CD4-positive, alpha-beta T cell treated with Interleukin-15 for 4 hours (primary cell): ENCODE results near the gene TBX3.

Experiments
- DNase-seq: peaks from one replicate; pipeline ENCODE4 v3.0.0-alpha.2; 2020; ENCODE audit warnings: low spot score

TBX3 gene

DNA sequence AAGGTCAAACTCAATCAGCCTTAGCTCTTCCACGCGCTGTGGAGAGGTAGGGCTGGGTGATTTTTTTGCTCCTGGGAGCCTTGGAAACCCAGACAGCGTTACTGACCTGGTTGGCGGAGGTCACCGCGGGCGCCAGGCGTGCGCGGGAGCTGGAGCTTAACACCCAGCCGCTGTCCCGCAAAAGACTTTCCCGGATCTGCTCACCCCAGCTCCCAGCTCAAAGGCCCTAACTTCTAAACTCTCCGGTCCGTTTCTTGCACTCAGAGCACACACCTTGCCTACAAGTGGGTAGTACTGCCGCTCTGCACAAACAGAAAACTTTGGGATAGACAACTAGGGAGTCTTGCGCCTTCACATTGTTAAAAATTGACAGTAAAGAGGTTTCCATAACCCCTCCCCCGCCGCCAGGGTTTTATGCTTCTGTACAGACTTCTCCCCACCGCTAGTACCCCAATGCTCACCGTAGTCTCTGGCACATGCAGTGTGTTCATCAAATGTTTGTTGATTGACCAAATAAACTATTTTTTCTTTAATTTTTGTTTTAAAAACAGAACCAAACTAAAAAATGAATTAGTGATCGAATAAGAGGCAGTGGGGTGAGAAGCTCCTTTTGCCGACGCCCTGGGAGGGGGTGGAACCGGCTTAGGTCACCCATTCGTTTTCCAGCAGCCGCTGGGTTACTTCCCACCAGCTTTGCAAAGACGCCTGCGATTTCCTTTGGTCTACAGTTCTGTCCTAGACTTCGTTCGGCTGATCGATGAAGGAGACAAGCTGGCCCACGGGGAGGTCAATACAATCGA lies 12.7 kb upstream of the TBX3 start:
- no peak for DNase-seq

DNA sequence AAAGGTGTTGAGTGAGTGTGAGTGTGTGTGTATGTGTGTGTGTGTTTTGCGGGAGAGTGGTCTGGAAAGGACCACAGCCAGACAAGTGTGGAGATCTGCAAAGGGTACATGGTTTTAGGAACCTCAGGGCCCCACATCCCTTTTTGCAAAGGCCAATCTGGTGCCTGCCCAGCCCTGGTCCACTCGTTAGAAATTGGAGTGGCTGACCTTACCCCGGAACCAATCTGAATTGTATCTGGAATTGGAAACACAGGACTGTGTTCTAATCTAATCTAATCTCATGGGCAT lies 11.3 kb upstream of the TBX3 start:
- no peak for DNase-seq

DNA sequence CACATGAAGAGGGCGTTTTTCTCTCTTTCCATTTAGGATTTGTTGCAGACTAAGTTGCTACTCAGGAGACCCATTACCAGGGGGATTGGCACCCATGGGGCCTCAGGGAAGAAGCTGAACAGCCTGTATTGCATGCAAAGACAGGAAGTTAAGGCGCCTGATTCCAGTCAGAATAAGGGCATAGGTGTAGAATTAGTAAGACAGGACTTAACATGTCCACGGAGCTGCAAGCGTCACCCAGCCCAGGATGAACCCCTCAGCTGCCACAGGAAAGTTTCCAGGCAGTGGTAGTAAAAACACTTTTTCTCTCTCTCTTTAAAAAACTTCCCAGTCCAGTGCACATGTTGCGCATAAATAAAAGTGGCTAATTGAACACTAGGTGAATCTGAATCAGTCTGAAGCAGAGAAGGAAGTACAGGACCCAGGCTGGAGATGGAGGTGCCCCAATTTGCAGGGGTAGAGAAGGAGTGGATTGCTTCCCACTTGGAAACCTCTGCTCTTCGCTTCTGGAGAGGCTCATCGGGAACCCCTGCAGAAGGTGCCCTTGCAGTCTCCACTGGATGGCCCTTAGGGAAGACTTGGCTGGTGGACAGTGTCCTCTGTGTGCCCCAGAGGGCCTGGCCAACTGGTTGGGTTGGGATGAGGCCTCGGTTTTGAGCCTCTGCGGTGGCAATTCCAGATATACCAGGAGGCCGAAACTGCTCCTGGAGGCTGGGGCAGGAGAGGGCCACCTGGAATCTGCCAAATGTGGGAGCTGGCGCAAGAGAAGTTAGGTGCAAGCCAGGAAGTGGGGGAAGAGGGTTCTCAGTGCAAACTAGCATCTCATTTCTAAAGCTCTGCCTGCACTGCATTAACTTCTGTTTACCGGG lies 10.7 kb upstream of the TBX3 start:
- no peak for DNase-seq

DNA sequence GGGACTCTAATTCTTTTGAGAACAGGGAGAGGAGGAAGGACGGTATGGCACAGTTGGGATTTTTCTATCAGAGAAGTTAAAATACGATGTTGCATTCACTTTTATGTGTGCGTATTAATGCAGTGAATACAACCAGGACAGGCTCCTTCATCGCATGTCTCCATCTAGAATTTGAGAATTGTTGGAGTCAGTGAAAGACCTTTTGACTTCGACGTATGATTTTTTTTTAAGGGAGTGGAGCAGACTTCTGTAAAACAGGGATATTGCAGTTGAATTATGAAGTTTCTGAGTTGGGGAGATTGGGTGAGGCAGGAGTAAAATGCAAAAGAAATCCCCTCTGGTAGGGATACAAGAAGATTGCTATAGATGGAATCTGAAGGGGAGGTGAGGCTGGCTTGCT lies 9.6 kb upstream of the TBX3 start:
- no peak for DNase-seq

DNA sequence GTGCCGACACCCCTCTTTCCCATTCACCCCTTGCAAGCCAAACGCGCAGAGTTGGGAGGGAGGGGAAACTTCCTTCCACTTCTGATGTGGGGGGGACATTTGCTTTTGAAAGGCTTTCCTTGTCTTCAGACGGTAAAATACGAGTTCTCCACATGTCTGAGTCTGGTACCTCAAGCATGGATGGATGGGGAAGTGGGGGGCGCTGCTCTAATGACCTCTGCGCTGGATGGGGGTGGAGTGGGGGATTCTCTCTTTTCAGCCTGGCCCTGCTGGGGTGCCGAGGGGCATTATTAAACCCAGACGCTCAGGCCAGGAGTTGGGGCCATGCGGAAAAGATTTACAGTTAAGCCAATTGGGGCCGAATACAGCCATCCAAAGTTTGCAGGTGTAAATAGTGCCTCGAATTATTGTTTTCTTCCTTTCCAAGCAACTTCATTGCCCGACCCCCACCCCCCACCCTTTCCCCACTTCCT lies 9.1 kb upstream of the TBX3 start:
- DNase-seq, result no peak

DNA sequence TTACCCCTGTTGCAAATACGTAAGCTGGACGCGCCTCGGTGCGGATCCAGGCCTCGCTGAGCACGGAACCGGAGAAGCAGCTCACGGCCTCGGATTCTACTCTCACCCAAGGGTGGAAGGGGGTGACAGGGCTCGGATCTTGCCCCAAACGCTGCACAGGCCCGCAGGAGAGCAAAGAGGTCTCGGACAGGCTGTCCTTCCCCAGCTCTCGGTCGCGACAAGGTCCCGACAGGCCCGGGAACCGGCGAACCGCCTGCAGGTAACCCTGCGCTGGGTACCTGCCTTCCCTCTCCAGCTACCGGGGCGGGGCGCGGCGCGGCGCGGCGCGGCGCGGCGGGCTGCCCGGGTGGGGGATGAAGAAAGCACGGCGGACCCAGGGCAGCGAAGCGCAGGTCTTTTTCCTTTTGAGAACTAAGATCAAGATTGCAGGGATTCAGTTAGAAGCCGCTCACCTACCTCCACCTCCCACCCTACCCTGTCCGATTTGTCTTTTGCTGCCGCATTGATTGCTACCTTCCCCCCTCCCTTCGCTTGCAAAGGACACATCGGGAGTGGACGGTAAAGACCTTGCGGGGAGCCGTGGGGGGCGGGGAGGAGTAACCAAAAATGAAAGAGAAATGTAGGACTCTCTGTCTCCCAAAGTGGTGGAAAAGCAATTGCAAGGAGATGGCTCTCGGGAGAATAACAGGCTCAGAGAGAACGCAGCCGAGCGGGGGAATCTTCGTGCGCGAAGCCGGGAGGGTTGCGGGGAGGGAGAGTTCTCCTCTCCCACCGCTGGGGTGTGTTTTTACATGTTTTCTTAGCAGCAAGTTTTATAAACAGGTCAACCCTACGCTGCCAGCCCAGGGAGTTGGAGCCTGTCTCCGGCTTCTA lies 8.4 kb upstream of the TBX3 start:
- no peak for DNase-seq

DNA sequence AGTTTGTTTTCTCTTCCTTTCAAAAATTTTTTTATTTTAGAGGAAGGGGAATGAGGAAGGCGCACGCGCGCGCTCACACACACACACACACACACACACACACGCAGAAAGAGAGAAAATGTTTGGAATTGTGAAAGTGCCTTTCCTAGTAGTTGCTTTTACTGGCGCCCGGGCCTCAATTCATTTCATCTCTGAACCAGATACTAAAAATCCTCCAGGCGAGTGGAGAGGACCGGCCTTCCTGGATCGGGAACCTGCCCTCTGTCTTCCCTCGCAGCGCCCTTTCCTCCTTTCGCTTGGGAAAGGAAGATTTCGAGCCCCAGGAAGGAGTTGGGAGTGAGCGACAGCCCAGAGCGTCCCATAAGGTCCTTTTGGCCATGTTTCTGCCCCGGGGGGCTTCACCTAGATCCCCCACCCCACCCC lies 7.8 kb upstream of the TBX3 start:
- no peak for DNase-seq

DNA sequence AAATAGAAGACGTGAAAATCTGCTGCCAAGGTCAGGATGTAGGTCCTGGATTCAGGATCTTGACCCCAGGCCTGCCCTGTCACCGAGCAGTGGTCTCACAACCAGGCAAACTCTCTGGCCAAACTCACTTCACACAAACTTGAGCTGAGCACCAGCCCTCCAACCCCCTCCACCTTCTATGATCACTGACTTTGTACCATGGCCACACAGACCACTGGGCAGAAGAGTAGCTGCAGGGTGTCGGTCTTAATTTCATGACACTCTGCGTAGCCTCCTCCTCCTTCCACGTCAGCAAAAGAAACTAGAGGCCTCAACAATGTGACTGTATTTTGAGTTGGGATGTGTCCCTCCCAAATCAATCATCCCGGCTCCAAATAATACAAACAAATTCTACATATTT lies 7.2 kb upstream of the TBX3 start:
- no peak for DNase-seq

DNA sequence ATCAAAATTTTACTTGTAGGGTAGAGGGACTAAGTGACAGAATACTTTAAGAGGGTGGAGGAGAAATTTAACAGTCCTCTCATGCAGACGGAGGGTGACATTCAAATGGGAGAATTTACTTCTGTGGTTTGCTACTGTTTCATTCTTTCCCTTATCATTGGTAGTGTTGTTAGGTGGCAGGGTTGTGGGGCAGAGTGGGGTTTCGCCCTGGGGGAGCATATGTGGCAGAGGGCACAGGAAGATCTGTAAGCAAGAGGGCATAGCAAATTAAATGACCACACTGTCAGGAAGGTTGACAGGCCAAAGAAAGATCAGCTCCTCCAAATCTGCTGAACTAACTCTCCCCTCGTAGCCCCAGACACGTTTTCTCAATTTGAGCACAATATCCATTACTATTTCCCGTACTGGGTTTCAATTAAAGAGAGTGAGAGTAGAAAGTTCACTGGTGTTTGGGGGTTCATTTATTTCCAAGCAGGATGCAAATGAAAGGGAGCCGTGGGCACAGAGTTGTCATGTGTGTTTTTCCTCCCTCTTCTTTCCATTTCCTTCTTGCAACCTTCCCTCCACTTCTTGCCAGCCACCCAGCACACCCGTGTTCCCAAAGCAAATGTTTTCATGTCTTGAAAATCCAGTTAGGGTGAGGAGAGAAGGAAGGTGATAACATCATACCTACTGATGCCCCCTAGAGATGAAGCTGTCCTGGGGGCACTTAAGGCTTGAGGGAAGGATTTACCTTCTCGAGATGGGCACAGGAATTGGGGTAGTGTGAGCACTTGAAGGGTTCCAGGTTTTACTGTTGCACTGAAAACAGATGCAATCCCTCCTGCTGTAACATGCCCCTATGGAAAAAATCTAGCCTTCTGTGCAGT lies 6.5 kb upstream of the TBX3 start:
- DNase-seq, result no peak

DNA sequence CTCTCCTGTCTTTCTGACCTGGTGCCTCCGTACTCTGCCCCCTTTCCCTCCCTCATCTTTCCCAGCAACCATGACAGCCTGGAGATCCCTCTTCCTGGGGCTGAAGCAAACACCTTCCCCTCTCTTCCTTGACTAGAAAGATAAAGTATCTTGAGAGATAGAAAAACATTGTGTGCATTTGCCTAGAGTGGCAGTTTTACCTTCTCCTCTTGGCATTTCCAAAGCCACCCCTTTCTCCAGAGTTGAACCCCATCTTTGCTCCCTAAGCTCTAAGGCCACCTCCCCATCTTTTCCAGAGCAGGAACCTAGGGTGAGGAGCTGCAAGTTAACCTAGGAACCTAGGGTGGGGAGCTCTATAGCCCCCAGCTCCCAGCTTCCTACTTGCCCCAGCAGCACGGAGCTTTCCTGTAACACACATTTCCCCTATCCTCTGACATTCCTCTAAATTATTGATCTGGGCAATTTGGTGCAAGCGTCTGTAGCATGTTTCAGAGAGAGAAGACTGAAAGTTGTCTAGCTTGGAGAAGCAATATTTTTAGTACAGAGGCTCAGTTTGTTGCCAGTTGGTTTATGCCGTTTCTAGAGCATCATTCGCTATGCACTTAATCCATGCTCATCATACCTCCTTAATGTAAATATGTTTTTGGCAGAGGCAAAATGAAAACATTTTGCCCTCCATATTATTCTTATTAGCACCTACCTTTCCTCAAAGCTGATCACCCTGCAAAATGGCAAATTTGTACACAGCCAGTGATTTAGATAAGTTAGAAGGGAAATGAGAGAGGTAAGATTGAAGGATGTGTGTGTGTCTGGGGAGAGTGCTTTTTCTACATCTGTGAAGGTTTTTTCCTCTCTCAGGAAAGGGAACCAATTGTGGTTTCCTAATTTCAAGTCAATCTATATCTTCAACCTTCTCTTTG lies 5.4 kb upstream of the TBX3 start:
- no peak for DNase-seq

DNA sequence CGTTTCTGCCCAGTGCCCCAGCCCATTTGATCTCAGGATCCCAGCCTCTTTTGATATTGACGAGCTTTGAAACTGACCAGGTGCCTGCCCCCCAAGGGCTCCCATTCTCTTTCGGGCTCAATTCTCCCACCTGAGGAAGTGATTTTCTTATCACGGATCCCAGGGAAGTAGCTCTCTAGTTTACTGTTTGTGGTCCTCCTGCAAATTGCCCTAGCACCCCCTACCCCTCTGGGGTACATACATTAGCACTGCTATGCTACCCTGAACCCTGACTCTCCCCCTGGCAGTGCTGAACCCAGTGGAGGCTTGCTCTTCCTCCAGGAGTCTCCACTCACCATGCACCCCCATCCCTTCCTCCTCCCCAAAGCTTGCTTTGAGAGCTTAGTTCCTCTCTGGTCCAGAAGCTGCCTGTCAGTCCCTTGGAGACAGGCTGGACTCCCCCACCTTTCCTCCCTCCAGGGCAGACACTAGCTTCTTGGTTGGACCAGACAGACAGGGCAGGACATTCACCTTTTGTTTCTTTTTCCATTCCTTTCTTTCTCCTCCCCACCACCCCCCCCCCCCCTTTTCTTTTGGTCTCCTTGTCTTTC lies 4.4 kb upstream of the TBX3 start:
- no peak for DNase-seq

DNA sequence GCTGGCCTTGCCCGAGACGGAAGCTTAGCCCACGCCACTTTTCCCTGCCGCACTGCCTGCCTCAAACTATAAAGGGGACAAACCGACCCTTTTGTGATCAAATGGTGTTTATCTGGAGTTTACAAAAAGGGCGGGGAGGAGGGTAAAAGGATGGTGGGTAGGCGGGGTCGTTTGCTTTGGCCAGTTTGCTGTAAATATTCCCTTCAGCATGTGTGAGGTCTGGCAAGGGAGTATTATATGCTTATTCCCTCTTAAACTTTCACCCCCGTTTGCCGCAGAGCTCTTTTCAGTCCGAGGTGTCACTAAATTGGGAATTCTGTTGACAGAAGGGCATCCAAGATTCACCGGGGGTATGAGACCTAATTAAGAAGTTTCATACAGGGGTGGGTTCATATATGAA lies 3.8 kb upstream of the TBX3 start:
- no peak for DNase-seq

DNA sequence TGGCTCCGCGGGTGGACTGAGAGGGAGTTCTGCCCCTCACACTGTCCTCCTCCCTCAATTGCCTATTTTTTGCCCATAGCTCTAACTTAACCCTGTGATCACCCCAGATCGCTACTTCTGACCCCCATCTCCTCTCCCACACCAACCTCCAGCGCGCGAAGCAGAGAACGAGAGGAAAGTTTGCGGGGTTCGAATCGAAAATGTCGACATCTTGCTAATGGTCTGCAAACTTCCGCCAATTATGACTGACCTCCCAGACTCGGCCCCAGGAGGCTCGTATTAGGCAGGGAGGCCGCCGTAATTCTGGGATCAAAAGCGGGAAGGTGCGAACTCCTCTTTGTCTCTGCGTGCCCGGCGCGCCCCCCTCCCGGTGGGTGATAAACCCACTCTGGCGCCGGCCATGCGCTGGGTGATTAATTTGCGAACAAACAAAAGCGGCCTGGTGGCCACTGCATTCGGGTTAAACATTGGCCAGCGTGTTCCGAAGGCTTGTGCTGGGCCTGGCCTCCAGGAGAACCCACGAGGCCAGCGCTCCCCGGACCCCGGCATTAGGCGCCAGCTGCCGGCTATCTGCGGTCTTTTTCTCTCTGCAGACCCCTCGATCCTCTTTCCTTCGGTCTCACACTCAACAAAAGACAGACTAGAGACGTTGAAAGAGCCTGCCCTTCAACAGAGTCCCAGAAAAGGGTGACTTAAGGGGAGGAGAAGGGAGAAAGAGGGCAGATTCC lies 3.0 kb upstream of the TBX3 start:
- no peak for DNase-seq

DNA sequence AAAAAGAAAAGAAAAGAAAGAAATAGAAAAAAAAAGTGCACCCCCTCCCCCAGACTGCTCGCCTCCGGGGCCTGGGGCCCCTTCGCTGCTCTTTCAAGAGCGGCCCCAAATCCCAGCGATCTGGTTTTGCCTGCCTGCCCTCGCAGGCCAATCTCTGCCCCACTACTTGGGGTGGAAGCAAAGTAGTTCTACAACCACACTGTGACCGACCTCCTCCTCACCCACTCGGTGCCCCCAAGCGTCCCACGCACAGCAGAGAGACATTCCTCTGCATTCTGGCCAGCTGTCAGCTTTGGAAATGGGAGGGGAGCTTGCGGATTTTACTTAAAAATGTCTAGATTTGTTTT lies 2.4 kb upstream of the TBX3 start:
- no peak for DNase-seq

DNA sequence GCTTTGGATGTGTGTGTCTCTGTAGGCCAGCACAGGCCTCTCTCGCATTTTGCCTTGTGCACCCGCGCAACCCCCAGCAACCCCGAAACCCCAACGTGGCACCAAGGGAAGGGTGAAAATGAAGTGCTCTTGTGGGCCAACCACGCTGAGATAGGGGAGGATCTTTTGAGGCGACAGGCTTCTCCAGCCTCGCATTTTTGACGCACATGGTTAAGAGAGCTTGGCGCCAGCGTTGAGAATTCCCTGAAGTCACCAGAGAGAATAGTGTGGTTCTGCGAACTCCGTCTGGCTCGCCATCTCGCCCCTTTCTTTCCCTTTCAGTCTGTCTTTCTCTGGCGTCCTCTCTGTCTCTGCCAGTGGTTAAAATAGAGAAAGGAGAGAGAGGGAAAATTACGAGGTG lies 1.9 kb upstream of the TBX3 start:
- no peak for DNase-seq

DNA sequence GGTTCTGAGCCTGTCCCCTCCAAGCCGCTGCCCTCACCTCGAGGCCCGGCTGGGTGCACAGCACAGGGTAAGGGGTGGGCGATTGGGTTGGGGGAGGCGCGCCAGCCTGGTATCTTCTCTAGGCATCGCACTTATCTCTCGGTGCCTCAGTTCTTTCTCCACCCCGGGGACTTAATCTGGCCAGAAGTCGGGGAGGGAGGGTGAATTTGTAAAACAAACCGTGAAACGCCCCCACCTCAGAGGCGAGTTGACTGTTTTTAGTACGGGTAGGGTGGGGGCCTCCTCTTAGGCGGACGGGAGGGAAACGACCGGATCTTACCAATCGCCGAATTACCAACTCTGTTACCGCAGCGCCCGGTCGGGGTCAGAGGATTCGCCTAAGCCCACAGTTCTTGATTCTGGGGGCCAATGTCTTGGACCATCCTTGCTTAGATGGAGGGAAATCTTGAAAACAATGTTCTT lies 1.4 kb upstream of the TBX3 start:
- no peak for DNase-seq

DNA sequence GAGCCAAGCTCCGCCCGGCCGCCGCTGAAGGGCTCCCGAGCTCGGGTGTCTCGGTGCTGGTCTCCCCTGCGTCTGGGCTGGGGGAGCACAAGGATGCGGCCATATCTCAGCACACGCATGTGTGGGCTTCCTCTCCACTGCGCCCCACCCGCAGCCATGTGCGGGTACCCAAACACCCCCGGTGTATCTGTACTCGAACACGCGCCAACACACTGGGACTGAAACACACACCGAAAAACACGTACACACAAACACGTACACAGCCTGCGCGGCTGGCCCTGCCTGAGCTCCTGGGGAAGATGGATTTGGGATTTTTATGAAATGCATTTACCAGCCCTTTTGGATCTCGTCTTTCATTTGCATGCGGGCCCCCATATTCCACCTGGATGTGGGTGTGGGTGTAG lies 897 bp upstream of the TBX3 start:
- no peak for DNase-seq

DNA sequence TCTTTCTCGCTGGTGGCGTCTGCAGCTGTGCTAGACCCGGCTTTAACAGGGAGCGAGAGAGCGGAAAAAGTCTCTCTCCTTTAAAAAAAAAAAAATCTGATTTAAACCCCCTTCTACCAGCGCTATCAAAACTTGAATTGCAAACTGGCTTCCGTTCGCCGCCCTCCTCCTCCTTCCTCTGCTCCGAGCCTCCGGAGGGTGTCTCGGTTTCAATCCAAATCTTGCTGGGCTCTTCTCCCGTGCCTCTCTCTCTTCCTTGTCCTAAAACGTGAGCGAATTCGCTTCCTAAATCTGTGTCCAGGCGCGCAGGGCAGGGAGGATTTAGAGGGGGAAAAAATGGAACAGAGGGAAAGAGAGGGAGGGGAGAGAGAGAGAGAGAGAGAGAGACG lies 272 bp downstream of the TBX3 start:
- no peak for DNase-seq
